Measurements from ENCODE around the gene MAMSTR.
"Not testable (repeated sequence)": the region's sequence is repeated elsewhere in the genome, so short reads cannot be mapped to it uniquely, and the experiment has no call there.

GRCh38 chr19:48686637-48687036 lies 32.9 kb downstream of the MAMSTR start:
- not testable (repeated sequence) for TF ChIP-seq EZH2 (optimal IDR thresholded peaks at IDR 0.05; ENCODE audit: low read depth, low read length); CTCF (IDR thresholded peaks at IDR 0.05; ENCODE audit: low read length)
